OCI-LY3 (cell line): ENCODE data around the gene CSNK1G3.

Experiments used
- H2AFZ ChIP-seq: fragments of 200-600, 300-600 bp; shearing (Covaris generic); 2 replicates; pipeline ENCODE4 v1.6.0; 2014; ENCODE audit warnings: antibody characterized with exemption, low read depth, low read length
- H3K27ac ChIP-seq: fragments of 200-600, 300-600 bp; sonication (generic); 2 replicates; pipeline ENCODE4 v1.5.1; 2014; ENCODE audit warnings: mild to moderate bottlenecking, low read length, moderate library complexity, mixed read lengths
- H3K27me3 ChIP-seq: fragments of 200-600, 300-600 bp; sonication (generic); 2 replicates; pipeline ENCODE4 v1.6.1; 2014; ENCODE audit warnings: low read depth, low read length, mixed read lengths
- H3K36me3 ChIP-seq: fragments of 200-600, 300-600 bp; sonication (generic); replicated peaks from 2 replicates; pipeline ENCODE3; 2014; ENCODE audit warnings: low read depth, low read length, mixed read lengths
- H3K4me1 ChIP-seq: fragments of 300-600, 200-600 bp; sonication (generic); 2 replicates; pipeline ENCODE4 v1.6.1; 2014; ENCODE audit warnings: low read length, mixed read lengths
- H3K4me2 ChIP-seq: fragments of 200-600, 300-600 bp; sonication (generic); 2 replicates; pipeline ENCODE4 v1.6.1; 2014; ENCODE audit warnings: low read length, mixed read lengths
- H3K4me3 ChIP-seq: fragments of 300-600, 200-600 bp; sonication (generic); 2 replicates; pipeline ENCODE4 v1.5.1; 2014; ENCODE audit warnings: antibody characterized with exemption, mild to moderate bottlenecking, low read length, moderate library complexity
- H3K79me2 ChIP-seq: fragments of 300-600, 200-600 bp; shearing (Covaris generic); 2 replicates; pipeline ENCODE4 v1.6.1; 2014; ENCODE audit warnings: mild to moderate bottlenecking, low read length, mixed read lengths
- H3K9ac ChIP-seq: fragments of 300-600, 200-600 bp; shearing (Covaris generic); 2 replicates; pipeline ENCODE4 v1.6.0; 2014; ENCODE audit warnings: mild to moderate bottlenecking, low read length, moderate library complexity
- H3K9me3 ChIP-seq: fragments of 200-600, 300-600 bp; shearing (Covaris generic); 2 replicates; pipeline ENCODE4 v1.6.1; 2014; ENCODE audit warnings: low read length, mixed read lengths; ENCODE audit not compliant: insufficient read depth
- H4K20me1 ChIP-seq: fragments of 200-600, 300-600 bp; sonication (generic); 2 replicates; pipeline ENCODE4 v1.6.1; 2016; ENCODE audit warnings: low read length, mixed read lengths; ENCODE audit not compliant: insufficient read depth
- EZH2phosphoT487 ChIP-seq: fragments of 200-600 bp; shearing (Covaris generic); IDR thresholded peaks from 2 replicates; pipeline ENCODE4 v1.6.1; 2018; ENCODE audit warnings: antibody characterized with exemption, mixed run types, low read depth
- TF ChIP-seq, protein P1 (sequence below): fragments of 200-600, 300-600 bp; sonication (generic); IDR thresholded peaks from 2 replicates; pipeline ENCODE4 v1.5.1; 2014; ENCODE audit warnings: antibody characterized with exemption, low read length, low read depth

CSNK1G3 gene

DNA sequence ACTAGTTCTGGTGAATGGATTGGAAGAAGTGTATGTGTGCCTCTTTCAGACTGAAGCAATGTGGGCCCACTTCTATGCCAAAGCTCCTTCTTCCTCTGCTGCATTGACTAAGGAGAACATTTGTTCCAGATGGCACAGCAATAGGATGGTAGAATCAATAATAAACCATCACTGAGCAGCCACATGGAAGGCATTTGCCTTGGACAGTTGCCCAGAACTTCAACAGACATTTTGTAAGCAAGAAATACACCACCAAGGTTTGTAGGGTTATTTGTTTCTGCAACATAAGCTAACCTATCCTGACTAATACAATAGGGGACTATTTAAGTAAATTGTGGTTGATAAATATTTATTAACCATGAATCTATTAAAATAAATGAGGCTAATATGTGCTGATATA lies 37.7 kb upstream of the CSNK1G3 start:
- Histone ChIP-seq H3K4me2 (no peak overlapping the region), H3K79me2 (no peaks in the 10 kb centered on the region), H3K36me3 (no peaks in the 10 kb centered on the region), H3K4me1 (no peaks in the 10 kb centered on the region), H3K9me3 (peaks cover 4% of the 10 kb centered on the region; the same call in 1 of the 2 replicates), H3K9ac (no peak overlapping the region), H3K27ac (no peak overlapping the region), H2AFZ (no peak overlapping the region), H3K4me3 (no peak overlapping the region), H4K20me1 (no peaks in the 10 kb centered on the region), H3K27me3 (no peaks in the 10 kb centered on the region)
- no peak for TF ChIP-seq EZH2phosphoT487
- TF ChIP-seq, protein P1, sequence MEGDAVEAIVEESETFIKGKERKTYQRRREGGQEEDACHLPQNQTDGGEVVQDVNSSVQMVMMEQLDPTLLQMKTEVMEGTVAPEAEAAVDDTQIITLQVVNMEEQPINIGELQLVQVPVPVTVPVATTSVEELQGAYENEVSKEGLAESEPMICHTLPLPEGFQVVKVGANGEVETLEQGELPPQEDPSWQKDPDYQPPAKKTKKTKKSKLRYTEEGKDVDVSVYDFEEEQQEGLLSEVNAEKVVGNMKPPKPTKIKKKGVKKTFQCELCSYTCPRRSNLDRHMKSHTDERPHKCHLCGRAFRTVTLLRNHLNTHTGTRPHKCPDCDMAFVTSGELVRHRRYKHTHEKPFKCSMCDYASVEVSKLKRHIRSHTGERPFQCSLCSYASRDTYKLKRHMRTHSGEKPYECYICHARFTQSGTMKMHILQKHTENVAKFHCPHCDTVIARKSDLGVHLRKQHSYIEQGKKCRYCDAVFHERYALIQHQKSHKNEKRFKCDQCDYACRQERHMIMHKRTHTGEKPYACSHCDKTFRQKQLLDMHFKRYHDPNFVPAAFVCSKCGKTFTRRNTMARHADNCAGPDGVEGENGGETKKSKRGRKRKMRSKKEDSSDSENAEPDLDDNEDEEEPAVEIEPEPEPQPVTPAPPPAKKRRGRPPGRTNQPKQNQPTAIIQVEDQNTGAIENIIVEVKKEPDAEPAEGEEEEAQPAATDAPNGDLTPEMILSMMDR = no peak

DNA sequence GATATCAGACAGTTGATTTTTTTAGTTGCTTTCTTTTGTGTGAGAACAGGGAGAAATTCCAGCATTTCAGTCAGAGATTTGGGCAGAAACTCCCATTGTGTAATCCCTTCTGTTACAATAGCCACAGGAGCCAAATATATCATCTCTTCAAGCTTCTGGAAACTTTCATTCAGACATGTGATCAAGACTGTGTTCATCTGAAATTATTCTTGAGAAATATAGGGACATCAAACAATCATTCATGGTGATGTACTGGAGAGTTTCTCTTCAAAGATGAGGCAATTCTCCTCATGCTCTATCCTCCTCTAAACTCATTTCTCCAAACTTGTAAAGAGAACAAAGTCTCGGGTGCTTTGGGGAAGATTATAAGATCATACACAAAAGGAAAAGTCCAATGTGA lies 35.2 kb upstream of the CSNK1G3 start:
- no peaks in the 10 kb centered on the region for H3K9me3 ChIP-seq
- no peaks in the 10 kb centered on the region for H3K79me2 ChIP-seq
- H2AFZ ChIP-seq = no peak overlapping the region
- no peak overlapping the region for H3K4me3 ChIP-seq
- no peaks in the 10 kb centered on the region for H4K20me1 ChIP-seq
- TF ChIP-seq EZH2phosphoT487 = no peak
- TF ChIP-seq, protein P1 = no peak
- H3K27ac ChIP-seq = no peak overlapping the region
- H3K4me2 ChIP-seq = no peak overlapping the region
- H3K9ac ChIP-seq = no peak overlapping the region
- no peaks in the 10 kb centered on the region for H3K27me3 ChIP-seq
- no peaks in the 10 kb centered on the region for H3K36me3 ChIP-seq
- no peaks in the 10 kb centered on the region for H3K4me1 ChIP-seq

DNA sequence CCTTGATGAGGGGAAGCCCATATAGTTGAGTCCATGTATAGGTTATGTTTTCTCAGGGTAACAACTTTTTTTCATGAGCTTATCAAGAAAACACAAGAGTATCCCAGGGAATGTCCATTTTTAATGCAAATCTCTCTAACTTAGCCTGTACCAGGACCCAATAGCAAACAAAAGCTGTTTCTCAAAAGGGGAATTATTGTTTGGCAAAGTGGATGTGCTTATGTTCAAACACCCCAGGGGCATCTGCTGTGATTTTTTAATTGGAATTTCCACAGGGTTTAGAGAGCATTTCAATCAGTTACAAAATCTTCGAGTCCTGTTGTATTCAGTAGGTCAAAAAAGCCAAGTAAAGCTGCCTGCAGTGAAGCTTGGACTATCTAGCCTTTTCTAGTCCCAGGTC lies 33.4 kb upstream of the CSNK1G3 start:
- Histone ChIP-seq H3K27ac (no peak overlapping the region), H3K27me3 (no peaks in the 10 kb centered on the region), H3K79me2 (no peaks in the 10 kb centered on the region), H3K4me1 (no peaks in the 10 kb centered on the region), H2AFZ (no peak overlapping the region), H3K9ac (no peak overlapping the region), H3K4me3 (no peak overlapping the region), H3K9me3 (no peaks in the 10 kb centered on the region), H3K4me2 (no peak overlapping the region), H3K36me3 (no peaks in the 10 kb centered on the region), H4K20me1 (no peaks in the 10 kb centered on the region)
- TF ChIP-seq, protein P1 = no peak
- no peak for TF ChIP-seq EZH2phosphoT487

DNA sequence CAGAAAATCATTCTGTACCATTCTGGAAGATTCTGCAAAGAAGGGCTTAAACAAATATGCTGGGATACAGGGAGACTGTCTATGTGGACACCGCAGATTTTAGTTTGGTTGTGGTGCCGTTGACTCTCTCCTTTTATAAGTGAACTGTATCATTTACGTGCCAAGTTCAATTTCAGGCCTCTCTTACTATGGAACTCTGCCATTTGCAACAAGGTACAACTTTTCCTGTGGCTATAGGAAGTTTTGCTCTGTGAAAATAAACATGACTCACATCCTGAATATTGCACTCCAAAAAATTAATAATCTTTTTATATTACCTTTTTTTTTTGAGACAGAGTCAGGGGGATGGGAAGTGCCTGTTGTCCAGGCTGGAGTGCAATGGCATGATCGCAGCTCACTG lies 29.7 kb upstream of the CSNK1G3 start:
- Histone ChIP-seq H3K4me1 (no peaks in the 10 kb centered on the region), H4K20me1 (no peaks in the 10 kb centered on the region), H3K79me2 (no peaks in the 10 kb centered on the region), H3K9ac (no peak overlapping the region), H3K4me2 (no peak overlapping the region), H3K4me3 (no peak overlapping the region), H3K27ac (no peak overlapping the region), H3K9me3 (no peaks in the 10 kb centered on the region), H3K27me3 (no peaks in the 10 kb centered on the region), H2AFZ (no peak overlapping the region), H3K36me3 (no peaks in the 10 kb centered on the region)
- no peak for TF ChIP-seq EZH2phosphoT487
- TF ChIP-seq, protein P1 = no peak
